Measurements from ENCODE around the gene PAPPA2. TPM values are rescaled to one million over a fixed set of nuclear protein-coding genes. Genes with fewer than 3 reads are reported as not detected.
"Not testable (repeated sequence)": the region's sequence is repeated elsewhere in the genome, so short reads cannot be mapped to it uniquely, and the experiment has no call there.

Gene PAPPA2
- polyA plus RNA-seq (2013, experiment 1 of 2; ENCODE audit: insufficient read length) = 3.2 TPM
- polyA plus RNA-seq (2013, experiment 2 of 2; ENCODE audit: insufficient read length) = 4.0 TPM

- DNase-seq = no peak
Observed at GRCh38 chr1:176462674-176463378, at the start of gene PAPPA2. PAPPA2 (plus strand) TSS chr1:176463175; CDS start chr1:176556323, 93,148 bp downstream.

- DNase-seq = no peak
Observed at GRCh38 chr1:176416777-176417176, 46.2 kb upstream of the PAPPA2 start.

- not testable (repeated sequence) for DNase-seq
Observed at GRCh38 chr1:176419608-176420007, 43.4 kb upstream of the PAPPA2 start.

- DNase-seq = no peak
Observed at GRCh38 chr1:176434234-176434633, 28.7 kb upstream of the PAPPA2 start.

- no peak for DNase-seq
Observed at GRCh38 chr1:176436251-176436650, 26.7 kb upstream of the PAPPA2 start.

- DNase-seq = no peak
Observed at GRCh38 chr1:176440176-176440575, 22.8 kb upstream of the PAPPA2 start.

GRCh38 chr1:176444286-176444685 lies 18.7 kb upstream of the PAPPA2 start:
- no peak for DNase-seq

- no peak for DNase-seq
Observed at GRCh38 chr1:176445402-176445801, 17.6 kb upstream of the PAPPA2 start.

- no peak for DNase-seq
Observed at GRCh38 chr1:176448340-176448739, 14.6 kb upstream of the PAPPA2 start.

- DNase-seq = peak; percentile 22
Observed at GRCh38 chr1:176450526-176450925, 12.4 kb upstream of the PAPPA2 start.

- DNase-seq = not testable (repeated sequence)
Observed at GRCh38 chr1:176451741-176452140, 11.2 kb upstream of the PAPPA2 start.

GRCh38 chr1:176456795-176457194 lies 6.2 kb upstream of the PAPPA2 start:
- DNase-seq = no peak

GRCh38 chr1:176460544-176461336 lies 2.2 kb upstream of the PAPPA2 start:
- no peak for DNase-seq

- no peak for DNase-seq
Observed at GRCh38 chr1:176461576-176461975, 1.4 kb upstream of the PAPPA2 start.

- peak; percentile 5 for DNase-seq
Observed at GRCh38 chr1:176466514-176466913, 3.5 kb downstream of the PAPPA2 start.

- peak; percentile 79 for DNase-seq
Observed at GRCh38 chr1:176469450-176470010, 6.6 kb downstream of the PAPPA2 start.

- no peak for DNase-seq
Observed at GRCh38 chr1:176471338-176472121, 8.6 kb downstream of the PAPPA2 start.

- no peak for DNase-seq
Observed at GRCh38 chr1:176479971-176480370, 17.0 kb downstream of the PAPPA2 start.

- DNase-seq = no peak
Observed at GRCh38 chr1:176480750-176481149, 17.8 kb downstream of the PAPPA2 start.

- DNase-seq = no peak
Observed at GRCh38 chr1:176485083-176485482, 22.1 kb downstream of the PAPPA2 start.

GRCh38 chr1:176494436-176494835 lies 31.5 kb downstream of the PAPPA2 start:
- no peak for DNase-seq

- no peak for DNase-seq
Observed at GRCh38 chr1:176499671-176500070, 36.7 kb downstream of the PAPPA2 start.

- peak; percentile 7 for DNase-seq
Observed at GRCh38 chr1:176501599-176501998, 38.6 kb downstream of the PAPPA2 start.

All from fibroblast of skin of scalp (primary cell).